Measurements from ENCODE around the gene GFRA1. TPM values are rescaled to one million over a fixed set of nuclear protein-coding genes. Genes with fewer than 3 reads are reported as not detected.

GFRA1 gene
- total and polyA plus RNA-seq, 2 experiments from 2014 or later, result 0.48 to 2.9 TPM

DNA sequence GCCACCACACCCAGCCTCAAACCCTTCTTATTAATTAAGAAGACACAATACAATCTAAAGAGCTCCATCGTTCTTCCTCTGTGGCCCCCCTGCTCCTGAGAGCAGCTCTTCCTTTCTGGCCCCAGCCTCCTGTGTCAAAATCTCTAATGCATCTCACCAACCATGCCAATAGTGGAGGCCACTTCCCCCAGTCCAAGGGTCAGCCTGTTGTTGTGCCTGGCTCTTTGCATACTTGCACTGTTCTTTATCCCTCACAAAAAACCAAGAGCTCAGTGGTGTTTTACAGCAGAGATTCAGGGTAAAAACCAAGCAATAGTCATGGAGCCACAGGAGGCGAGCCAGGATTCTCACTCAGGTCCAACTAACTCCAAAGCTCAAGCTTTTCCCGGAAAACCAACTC lies 190.2 kb downstream of the GFRA1 start:
- no peak overlapping the region for H3K4me2 ChIP-seq
- TF ChIP-seq, protein P1, sequence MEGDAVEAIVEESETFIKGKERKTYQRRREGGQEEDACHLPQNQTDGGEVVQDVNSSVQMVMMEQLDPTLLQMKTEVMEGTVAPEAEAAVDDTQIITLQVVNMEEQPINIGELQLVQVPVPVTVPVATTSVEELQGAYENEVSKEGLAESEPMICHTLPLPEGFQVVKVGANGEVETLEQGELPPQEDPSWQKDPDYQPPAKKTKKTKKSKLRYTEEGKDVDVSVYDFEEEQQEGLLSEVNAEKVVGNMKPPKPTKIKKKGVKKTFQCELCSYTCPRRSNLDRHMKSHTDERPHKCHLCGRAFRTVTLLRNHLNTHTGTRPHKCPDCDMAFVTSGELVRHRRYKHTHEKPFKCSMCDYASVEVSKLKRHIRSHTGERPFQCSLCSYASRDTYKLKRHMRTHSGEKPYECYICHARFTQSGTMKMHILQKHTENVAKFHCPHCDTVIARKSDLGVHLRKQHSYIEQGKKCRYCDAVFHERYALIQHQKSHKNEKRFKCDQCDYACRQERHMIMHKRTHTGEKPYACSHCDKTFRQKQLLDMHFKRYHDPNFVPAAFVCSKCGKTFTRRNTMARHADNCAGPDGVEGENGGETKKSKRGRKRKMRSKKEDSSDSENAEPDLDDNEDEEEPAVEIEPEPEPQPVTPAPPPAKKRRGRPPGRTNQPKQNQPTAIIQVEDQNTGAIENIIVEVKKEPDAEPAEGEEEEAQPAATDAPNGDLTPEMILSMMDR (IDR thresholded peaks at IDR 0.05; ENCODE audit: poor library complexity), result no peak
- no peak for TF ChIP-seq EZH2 (IDR thresholded peaks at IDR 0.05; ENCODE audit: borderline replicate concordance)
- TF ChIP-seq EZH2phosphoT487 (IDR thresholded peaks at IDR 0.05; ENCODE audit: low read depth, severe bottlenecking, unreplicated experiment), result no peak
- no peaks in the 10 kb centered on the region for H3K9me3 ChIP-seq (ENCODE audit: low read depth)
- WGBS (ENCODE audit: low lambda C conversion rate, missing lambda C conversion rate), result 86% methylated on average over 3 of the region's 3 CpGs
- no peak overlapping the region for H2AFZ ChIP-seq
- no peak overlapping the region for H3K4me3 ChIP-seq
- no peaks in the 10 kb centered on the region for H4K20me1 ChIP-seq (ENCODE audit: insufficient read depth, poor library complexity, severe bottlenecking)
- no peaks in the 10 kb centered on the region for H3K9me2 ChIP-seq (replicated peaks; ENCODE audit: insufficient read depth)
- no peaks in the 10 kb centered on the region for H3K27me3 ChIP-seq
- no peaks in the 10 kb centered on the region for H3K4me1 ChIP-seq (ENCODE audit: insufficient read depth)
- DNase-seq (ENCODE audit: low spot score), result no peak
- no peaks in the 10 kb centered on the region for H3K36me3 ChIP-seq (replicated peaks; ENCODE audit: insufficient read depth, low read depth)
- no peak overlapping the region for H3K27ac ChIP-seq
- H3K79me2 ChIP-seq, result no peaks in the 10 kb centered on the region

DNA sequence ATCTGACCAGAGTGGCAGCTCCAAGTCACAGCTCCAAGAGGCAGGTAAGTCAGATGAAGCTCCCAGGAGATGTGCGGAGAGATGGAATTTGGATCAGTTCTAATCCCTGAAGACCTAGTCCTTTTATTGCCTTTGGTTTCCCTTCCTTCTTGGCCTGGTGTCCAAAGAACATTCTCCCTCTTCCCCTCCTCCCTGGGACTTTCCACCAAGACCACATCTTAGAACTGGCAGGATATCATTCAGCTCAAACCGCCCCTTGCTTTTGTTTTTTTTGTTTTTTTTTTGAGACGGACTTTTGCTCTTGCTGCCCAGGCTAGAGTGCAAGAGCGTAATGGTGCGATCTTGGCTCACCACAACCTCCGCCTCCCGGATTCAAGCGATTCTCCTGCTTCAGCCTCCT lies 190.8 kb downstream of the GFRA1 start:
- WGBS (ENCODE audit: low lambda C conversion rate, missing lambda C conversion rate), result 96% methylated on average over 8 of the region's 8 CpGs
- no peaks in the 10 kb centered on the region for H4K20me1 ChIP-seq (ENCODE audit: insufficient read depth, poor library complexity, severe bottlenecking)
- DNase-seq (ENCODE audit: low spot score), result no peak
- no peak overlapping the region for H2AFZ ChIP-seq
- no peaks in the 10 kb centered on the region for H3K27me3 ChIP-seq
- no peaks in the 10 kb centered on the region for H3K79me2 ChIP-seq
- no peak overlapping the region for H3K4me2 ChIP-seq
- no peak overlapping the region for H3K4me3 ChIP-seq
- no peaks in the 10 kb centered on the region for H3K4me1 ChIP-seq (ENCODE audit: insufficient read depth)
- no peaks in the 10 kb centered on the region for H3K9me2 ChIP-seq (replicated peaks; ENCODE audit: insufficient read depth)
- H3K36me3 ChIP-seq (replicated peaks; ENCODE audit: insufficient read depth, low read depth), result no peaks in the 10 kb centered on the region
- no peak overlapping the region for H3K27ac ChIP-seq
- H3K9me3 ChIP-seq (ENCODE audit: low read depth), result no peaks in the 10 kb centered on the region
- TF ChIP-seq EZH2phosphoT487 (IDR thresholded peaks at IDR 0.05; ENCODE audit: low read depth, severe bottlenecking, unreplicated experiment) (no peak), EZH2 (IDR thresholded peaks at IDR 0.05; ENCODE audit: borderline replicate concordance) (no peak)
- TF ChIP-seq, protein P1 (IDR thresholded peaks at IDR 0.05; ENCODE audit: poor library complexity), result no peak

DNA sequence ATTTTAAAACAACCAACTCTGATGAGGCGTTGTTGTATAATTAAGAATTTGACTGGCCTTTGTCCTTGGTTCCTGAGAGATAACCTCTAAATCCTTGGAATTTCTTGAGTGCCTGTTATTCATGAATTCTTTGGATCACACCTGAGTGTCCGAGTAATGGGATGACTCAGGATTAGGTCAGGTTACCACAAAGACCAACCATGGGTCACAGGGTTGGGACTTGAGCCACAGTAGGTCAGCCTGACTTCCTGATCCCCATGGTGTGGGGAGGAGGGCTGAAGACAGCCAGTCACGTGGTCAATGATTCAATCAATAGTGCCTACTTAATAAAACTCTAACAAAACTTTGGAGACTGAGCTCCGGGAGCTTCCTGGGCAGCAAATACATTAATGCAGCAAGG lies 192.5 kb downstream of the GFRA1 start:
- Histone ChIP-seq H4K20me1 (ENCODE audit: insufficient read depth, poor library complexity, severe bottlenecking) (no peaks in the 10 kb centered on the region), H3K27me3 (no peaks in the 10 kb centered on the region), H3K9me2 (replicated peaks; ENCODE audit: insufficient read depth) (no peaks in the 10 kb centered on the region), H3K4me3 (no peak overlapping the region), H3K9me3 (ENCODE audit: low read depth) (no peaks in the 10 kb centered on the region), H3K4me2 (no peak overlapping the region), H2AFZ (no peak overlapping the region), H3K36me3 (replicated peaks; ENCODE audit: insufficient read depth, low read depth) (no peaks in the 10 kb centered on the region), H3K4me1 (ENCODE audit: insufficient read depth) (no peaks in the 10 kb centered on the region), H3K27ac (no peak overlapping the region), H3K79me2 (no peaks in the 10 kb centered on the region)
- no peak for DNase-seq (ENCODE audit: low spot score)
- WGBS (ENCODE audit: low lambda C conversion rate, missing lambda C conversion rate), result 77% methylated on average over 4 of the region's 4 CpGs
- TF ChIP-seq, protein P1 (IDR thresholded peaks at IDR 0.05; ENCODE audit: poor library complexity), result no peak
- TF ChIP-seq EZH2 (IDR thresholded peaks at IDR 0.05; ENCODE audit: borderline replicate concordance), result no peak
- no peak for TF ChIP-seq EZH2phosphoT487 (IDR thresholded peaks at IDR 0.05; ENCODE audit: low read depth, severe bottlenecking, unreplicated experiment)

DNA sequence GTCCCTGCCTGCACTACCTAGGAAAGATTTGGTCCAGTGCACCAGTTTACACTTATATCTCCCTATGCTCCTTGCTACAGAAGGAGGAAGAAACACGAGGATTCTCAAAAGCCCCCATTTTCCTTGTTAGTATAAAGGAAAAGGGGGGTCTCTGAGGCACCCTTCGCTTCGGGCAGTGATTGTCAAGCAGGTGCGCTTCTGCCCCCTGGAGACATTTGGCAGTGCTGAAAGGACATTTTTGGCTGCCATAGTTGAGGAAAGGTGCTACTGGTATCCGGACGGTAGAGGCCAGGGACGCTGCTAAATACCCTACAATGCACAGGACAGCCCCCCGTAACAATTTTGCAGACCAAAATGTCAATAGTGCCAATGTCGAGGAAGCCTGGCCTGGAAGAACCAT lies 193.7 kb downstream of the GFRA1 start:
- TF ChIP-seq, protein P1 (IDR thresholded peaks at IDR 0.05; ENCODE audit: poor library complexity), result no peak
- no peak for TF ChIP-seq EZH2 (IDR thresholded peaks at IDR 0.05; ENCODE audit: borderline replicate concordance)
- TF ChIP-seq EZH2phosphoT487 (IDR thresholded peaks at IDR 0.05; ENCODE audit: low read depth, severe bottlenecking, unreplicated experiment), result no peak
- no peak overlapping the region for H2AFZ ChIP-seq
- no peak overlapping the region for H3K4me2 ChIP-seq
- DNase-seq (ENCODE audit: low spot score), result no peak
- 94% methylated on average over 9 of the region's 9 CpGs for WGBS (ENCODE audit: low lambda C conversion rate, missing lambda C conversion rate)
- no peaks in the 10 kb centered on the region for H3K9me2 ChIP-seq (replicated peaks; ENCODE audit: insufficient read depth)
- no peaks in the 10 kb centered on the region for H3K36me3 ChIP-seq (replicated peaks; ENCODE audit: insufficient read depth, low read depth)
- no peaks in the 10 kb centered on the region for H3K27me3 ChIP-seq
- no peak overlapping the region for H3K4me3 ChIP-seq
- no peaks in the 10 kb centered on the region for H3K9me3 ChIP-seq (ENCODE audit: low read depth)
- H3K79me2 ChIP-seq, result no peaks in the 10 kb centered on the region
- no peaks in the 10 kb centered on the region for H4K20me1 ChIP-seq (ENCODE audit: insufficient read depth, poor library complexity, severe bottlenecking)
- no peaks in the 10 kb centered on the region for H3K4me1 ChIP-seq (ENCODE audit: insufficient read depth)
- no peak overlapping the region for H3K27ac ChIP-seq

Measured in hepatocyte (in vitro differentiated cells).